ENCODE results near the gene TM9SF1.
"Not testable (repeated sequence)": the region's sequence is repeated elsewhere in the genome, so short reads cannot be mapped to it uniquely, and the experiment has no call there.

Gene TM9SF1

GRCh38 chr14:24207625-24208024, 12.4 kb upstream of the TM9SF1 start:
- no peak overlapping the region for H3K9ac ChIP-seq
- H2AFZ ChIP-seq = no peak overlapping the region
- H3K4me1 ChIP-seq = no peaks in the 10 kb centered on the region
- no peaks in the 10 kb centered on the region for H3K36me3 ChIP-seq (ENCODE audit: control insufficient read depth, insufficient read depth, low read length)
- TF ChIP-seq CTCF (IDR thresholded peaks at IDR 0.05) = no peak
- no peaks in the 10 kb centered on the region for H3K9me3 ChIP-seq (ENCODE audit: control insufficient read depth, low read length)
- H3K4me2 ChIP-seq (ENCODE audit: low read length) = no peak overlapping the region
- H3K27ac ChIP-seq = no peak overlapping the region
- no peaks in the 10 kb centered on the region for H3K27me3 ChIP-seq (ENCODE audit: control insufficient read depth, insufficient read depth, low read length)
- no peak overlapping the region for H3K4me3 ChIP-seq (ENCODE audit: low read depth, low read length)
- H3K79me2 ChIP-seq = peaks cover 24% of the 10 kb centered on the region

GRCh38 chr14:24207104-24207551, 11.9 kb upstream of the TM9SF1 start:
- Histone ChIP-seq H2AFZ (no peak overlapping the region), H3K27ac (no peak overlapping the region), H3K79me2 (peaks cover 25% of the 10 kb centered on the region), H3K4me2 (ENCODE audit: low read length) (no peak overlapping the region), H3K9ac (no peak overlapping the region), H3K36me3 (ENCODE audit: control insufficient read depth, insufficient read depth, low read length) (no peaks in the 10 kb centered on the region), H3K4me1 (no peaks in the 10 kb centered on the region), H3K9me3 (ENCODE audit: control insufficient read depth, low read length) (no peaks in the 10 kb centered on the region), H3K27me3 (ENCODE audit: control insufficient read depth, insufficient read depth, low read length) (no peaks in the 10 kb centered on the region), H3K4me3 (ENCODE audit: low read depth, low read length) (no peak overlapping the region)
- TF ChIP-seq CTCF (IDR thresholded peaks at IDR 0.05) = no peak

- Histone ChIP-seq H2AFZ (no peak overlapping the region), H3K27ac (no peak overlapping the region), H3K4me2 (ENCODE audit: low read length) (no peak overlapping the region), H3K9ac (no peak overlapping the region), H3K4me3 (ENCODE audit: low read depth, low read length) (no peak overlapping the region), H3K4me1 (no peaks in the 10 kb centered on the region), H3K36me3 (ENCODE audit: control insufficient read depth, insufficient read depth, low read length) (no peaks in the 10 kb centered on the region), H3K9me3 (ENCODE audit: control insufficient read depth, low read length) (no peaks in the 10 kb centered on the region), H3K27me3 (ENCODE audit: control insufficient read depth, insufficient read depth, low read length) (no peaks in the 10 kb centered on the region), H3K79me2 (peaks cover 22% of the 10 kb centered on the region)
- TF ChIP-seq CTCF (IDR thresholded peaks at IDR 0.05) = no peak
Measured at GRCh38 chr14:24206260-24207103, 11.2 kb upstream of the TM9SF1 start.

- Histone ChIP-seq H3K4me1 (no peaks in the 10 kb centered on the region), H3K9me3 (ENCODE audit: control insufficient read depth, low read length) (no peaks in the 10 kb centered on the region), H3K4me2 (ENCODE audit: low read length) (no peak overlapping the region), H3K79me2 (peaks cover 21% of the 10 kb centered on the region), H3K27me3 (ENCODE audit: control insufficient read depth, insufficient read depth, low read length) (no peaks in the 10 kb centered on the region), H2AFZ (no peak overlapping the region), H3K27ac (no peak overlapping the region), H3K9ac (no peak overlapping the region), H3K36me3 (ENCODE audit: control insufficient read depth, insufficient read depth, low read length) (no peaks in the 10 kb centered on the region), H3K4me3 (ENCODE audit: low read depth, low read length) (no peak overlapping the region)
- TF ChIP-seq CTCF (IDR thresholded peaks at IDR 0.05) = no peak
Measured at GRCh38 chr14:24204163-24205146, 9.2 kb upstream of the TM9SF1 start.

GRCh38 chr14:24203249-24203886, 8.1 kb upstream of the TM9SF1 start:
- peaks cover 27% of the 10 kb centered on the region for H3K79me2 ChIP-seq
- not testable (repeated sequence) for H3K27me3 ChIP-seq (ENCODE audit: control insufficient read depth, insufficient read depth, low read length); H3K36me3 ChIP-seq (ENCODE audit: control insufficient read depth, insufficient read depth, low read length)

GRCh38 chr14:24202538-24202937, 7.3 kb upstream of the TM9SF1 start:
- not testable (repeated sequence) for H3K4me3 ChIP-seq (ENCODE audit: low read depth, low read length); H3K9me3 ChIP-seq (ENCODE audit: control insufficient read depth, low read length); H3K27me3 ChIP-seq (ENCODE audit: control insufficient read depth, insufficient read depth, low read length); H3K36me3 ChIP-seq (ENCODE audit: control insufficient read depth, insufficient read depth, low read length); H2AFZ ChIP-seq; H3K9ac ChIP-seq; H3K27ac ChIP-seq; H3K4me2 ChIP-seq (ENCODE audit: low read length); H3K4me1 ChIP-seq
- H3K79me2 ChIP-seq = peaks cover 30% of the 10 kb centered on the region

More at GRCh38 chr14:24203249-24203886, 8.1 kb upstream of the TM9SF1 start:
- not testable (repeated sequence) for H2AFZ ChIP-seq; H3K27ac ChIP-seq; H3K4me2 ChIP-seq (ENCODE audit: low read length); H3K4me3 ChIP-seq (ENCODE audit: low read depth, low read length); H3K9me3 ChIP-seq (ENCODE audit: control insufficient read depth, low read length); H3K4me1 ChIP-seq; H3K9ac ChIP-seq
